Endometrial microvascular endothelial cells (primary cell): ENCODE data around the gene PRH2. TPM values are rescaled to one million over a fixed set of nuclear protein-coding genes. Genes with fewer than 3 reads are reported as not detected.

ENCODE experiments used
- in situ Hi-C: cut with HindIII; loops from 2 replicates; pipeline ENCODE4 v1.10.0; 2017; ENCODE audit warnings: low sequenced_read_pairs, low pct_unique_long_range_greater_than_20kb; ENCODE audit errors: inconsistent ontology term
- total RNA-seq: library from RNA; depleted of rRNA; stranded (reverse); fragments of >200 nt; gene quantifications from one replicate; pipeline ENCODE4 v1.2.3, GENCODE V29; 2015; ENCODE audit errors: inconsistent ontology term

PRH2 gene
- total RNA-seq, result not detected

GRCh38 chr12:10928746-10929286, at the start of gene PRH2:
Gene PRH2 (plus strand): TSS chr12:10929236. CDS start chr12:10929274, 38 bp downstream.
- in situ Hi-C loops, result no loop called here

GRCh38 chr12:10884086-10884725, 44.8 kb upstream of the PRH2 start, which contains the start of gene PRH1:
Gene PRH1 (minus strand): TSS chr12:10884255. CDS start chr12:10884217, 38 bp downstream.
- in situ Hi-C loops, result no loop called here

GRCh38 chr12:10889226-10889625, 39.8 kb upstream of the PRH2 start:
- in situ Hi-C loops, result no loop called here

- in situ Hi-C loops, result no loop called here
Observed at GRCh38 chr12:10891937-10892336, 37.1 kb upstream of the PRH2 start.

GRCh38 chr12:10896854-10897253, 32.2 kb upstream of the PRH2 start:
- in situ Hi-C loops, result no loop called here

GRCh38 chr12:10900530-10900929, 28.5 kb upstream of the PRH2 start:
- in situ Hi-C loops, result no loop called here

- in situ Hi-C loops, result no loop called here
Observed at GRCh38 chr12:10900972-10901371, 28.1 kb upstream of the PRH2 start.

- in situ Hi-C loops, result no loop called here
Observed at GRCh38 chr12:10901427-10901826, 27.6 kb upstream of the PRH2 start.

GRCh38 chr12:10904686-10905085, 24.4 kb upstream of the PRH2 start:
- in situ Hi-C loops, result no loop called here

- in situ Hi-C loops, result no loop called here
Observed at GRCh38 chr12:10909462-10909861, 19.6 kb upstream of the PRH2 start, which contains the start of gene TAS2R13. Gene TAS2R13 (minus strand): TSS chr12:10909562. CDS start chr12:10909298, 264 bp downstream.

GRCh38 chr12:10910380-10910779, 18.7 kb upstream of the PRH2 start:
- in situ Hi-C loops, result no loop called here

GRCh38 chr12:10919809-10920208, 9.2 kb upstream of the PRH2 start:
- in situ Hi-C loops, result no loop called here

- in situ Hi-C loops, result no loop called here
Observed at GRCh38 chr12:10926269-10926668, 2.8 kb upstream of the PRH2 start.

- in situ Hi-C loops, result no loop called here
Observed at GRCh38 chr12:10936506-10936905, 7.5 kb downstream of the PRH2 start.

- in situ Hi-C loops, result no loop called here
Observed at GRCh38 chr12:10939163-10939562, 10.1 kb downstream of the PRH2 start, which contains the start of gene TAS2R14. Gene TAS2R14 (minus strand): TSS chr12:10939263. CDS start chr12:10939207, 56 bp downstream.

- in situ Hi-C loops, result no loop called here
Observed at GRCh38 chr12:10940389-10940788, 11.4 kb downstream of the PRH2 start.

- in situ Hi-C loops, result no loop called here
Observed at GRCh38 chr12:10941369-10941768, 12.3 kb downstream of the PRH2 start.

GRCh38 chr12:10941916-10942607, 13.0 kb downstream of the PRH2 start:
- in situ Hi-C loops, result no loop called here

GRCh38 chr12:10943167-10943566, 14.1 kb downstream of the PRH2 start:
- in situ Hi-C loops, result no loop called here

GRCh38 chr12:10952645-10953044, 23.6 kb downstream of the PRH2 start:
- in situ Hi-C loops, result no loop called here
